ENCODE measurements around the gene GAS5.

DNA sequence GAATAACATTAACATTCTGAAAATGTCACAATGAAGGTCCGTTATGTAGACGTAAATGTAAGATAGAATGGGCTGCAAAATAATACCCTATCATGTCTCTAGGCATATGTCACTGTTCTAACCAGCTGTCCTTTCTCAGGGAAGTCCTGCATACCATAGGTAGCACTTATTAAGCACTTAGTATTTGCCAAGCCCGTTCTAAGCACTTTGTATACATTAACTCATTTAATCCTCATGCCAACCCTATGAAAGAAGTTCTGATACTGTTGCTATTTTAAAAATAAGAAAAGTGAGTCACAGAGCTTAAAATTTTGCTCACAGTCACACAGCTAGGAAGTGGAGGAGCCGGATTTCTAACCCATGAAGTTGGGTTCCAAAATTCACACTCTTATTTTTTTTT lies 15.7 kb downstream of the GAS5 start:
- TF ChIP-seq, protein P1, sequence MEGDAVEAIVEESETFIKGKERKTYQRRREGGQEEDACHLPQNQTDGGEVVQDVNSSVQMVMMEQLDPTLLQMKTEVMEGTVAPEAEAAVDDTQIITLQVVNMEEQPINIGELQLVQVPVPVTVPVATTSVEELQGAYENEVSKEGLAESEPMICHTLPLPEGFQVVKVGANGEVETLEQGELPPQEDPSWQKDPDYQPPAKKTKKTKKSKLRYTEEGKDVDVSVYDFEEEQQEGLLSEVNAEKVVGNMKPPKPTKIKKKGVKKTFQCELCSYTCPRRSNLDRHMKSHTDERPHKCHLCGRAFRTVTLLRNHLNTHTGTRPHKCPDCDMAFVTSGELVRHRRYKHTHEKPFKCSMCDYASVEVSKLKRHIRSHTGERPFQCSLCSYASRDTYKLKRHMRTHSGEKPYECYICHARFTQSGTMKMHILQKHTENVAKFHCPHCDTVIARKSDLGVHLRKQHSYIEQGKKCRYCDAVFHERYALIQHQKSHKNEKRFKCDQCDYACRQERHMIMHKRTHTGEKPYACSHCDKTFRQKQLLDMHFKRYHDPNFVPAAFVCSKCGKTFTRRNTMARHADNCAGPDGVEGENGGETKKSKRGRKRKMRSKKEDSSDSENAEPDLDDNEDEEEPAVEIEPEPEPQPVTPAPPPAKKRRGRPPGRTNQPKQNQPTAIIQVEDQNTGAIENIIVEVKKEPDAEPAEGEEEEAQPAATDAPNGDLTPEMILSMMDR (IDR thresholded peaks at IDR 0.05): no peak
- TF ChIP-seq POLR2A (IDR thresholded peaks at IDR 0.05): no peak
- no peak for TF ChIP-seq POLR2AphosphoS5 (IDR thresholded peaks at IDR 0.05; ENCODE audit: insufficient read depth in 1 of 2, low read depth in 1 of 2)

Measured in vagina (tissue), 2 donors.